IPS-18c (cell line): ENCODE results near the gene MCM9.

Experiments
- H3K4me3 ChIP-seq: 2 replicates; pipeline ENCODE4 v1.7.0; 2013; ENCODE audit warnings: low read depth, mild to moderate bottlenecking, low read length, moderate library complexity; ENCODE audit not compliant: insufficient read depth
- H3K9me3 ChIP-seq: one replicate; pipeline ENCODE4 v1.6.1; 2013; ENCODE audit warnings: mild to moderate bottlenecking, low read length, moderate library complexity; ENCODE audit not compliant: control insufficient read depth, insufficient read depth

MCM9 gene

GRCh38 chr6:118934461-118935330, at the start of gene MCM9:
Gene MCM9 (minus strand): TSS chr6:118935159. CDS start chr6:118931723, 3,436 bp downstream.
- Histone ChIP-seq H3K4me3 (peak within 1 kb of the TSS; percentile 91), H3K9me3 (no peaks in the 10 kb centered on the region)

- H3K4me3 ChIP-seq: no peak overlapping the region
- H3K9me3 ChIP-seq: no peaks in the 10 kb centered on the region
Measured at GRCh38 chr6:118984342-118984741, 49.4 kb upstream of the MCM9 start.

- Histone ChIP-seq H3K9me3 (no peaks in the 10 kb centered on the region), H3K4me3 (no peak overlapping the region)
Measured at GRCh38 chr6:118982575-118982911, 47.6 kb upstream of the MCM9 start.

GRCh38 chr6:118981884-118982574, 47.1 kb upstream of the MCM9 start:
- Histone ChIP-seq H3K9me3 (no peaks in the 10 kb centered on the region), H3K4me3 (no peak overlapping the region)

- Histone ChIP-seq H3K4me3 (no peak overlapping the region), H3K9me3 (no peaks in the 10 kb centered on the region)
Measured at GRCh38 chr6:118980063-118980462, 45.1 kb upstream of the MCM9 start.

GRCh38 chr6:118974790-118975189, 39.8 kb upstream of the MCM9 start:
- no peak overlapping the region for H3K4me3 ChIP-seq
- H3K9me3 ChIP-seq: no peaks in the 10 kb centered on the region

- no peak overlapping the region for H3K4me3 ChIP-seq
- H3K9me3 ChIP-seq: no peaks in the 10 kb centered on the region
Measured at GRCh38 chr6:118971682-118972081, 36.7 kb upstream of the MCM9 start.

GRCh38 chr6:118970866-118971265, 35.9 kb upstream of the MCM9 start:
- Histone ChIP-seq H3K4me3 (no peak overlapping the region), H3K9me3 (no peaks in the 10 kb centered on the region)

GRCh38 chr6:118968416-118968815, 33.5 kb upstream of the MCM9 start:
- Histone ChIP-seq H3K4me3 (no peak overlapping the region), H3K9me3 (no peaks in the 10 kb centered on the region)

- Histone ChIP-seq H3K4me3 (no peak overlapping the region), H3K9me3 (no peaks in the 10 kb centered on the region)
Measured at GRCh38 chr6:118967239-118967638, 32.3 kb upstream of the MCM9 start.

- no peak overlapping the region for H3K4me3 ChIP-seq
- no peaks in the 10 kb centered on the region for H3K9me3 ChIP-seq
Measured at GRCh38 chr6:118965843-118966370, 30.9 kb upstream of the MCM9 start.

GRCh38 chr6:118965371-118965770, 30.4 kb upstream of the MCM9 start:
- H3K4me3 ChIP-seq: no peak overlapping the region
- H3K9me3 ChIP-seq: no peaks in the 10 kb centered on the region

GRCh38 chr6:118963003-118963402, 28.0 kb upstream of the MCM9 start:
- no peak overlapping the region for H3K4me3 ChIP-seq
- H3K9me3 ChIP-seq: no peaks in the 10 kb centered on the region

- Histone ChIP-seq H3K9me3 (no peaks in the 10 kb centered on the region), H3K4me3 (no peak overlapping the region)
Measured at GRCh38 chr6:118959903-118960302, 24.9 kb upstream of the MCM9 start.

- H3K4me3 ChIP-seq: no peak overlapping the region
- H3K9me3 ChIP-seq: no peaks in the 10 kb centered on the region
Measured at GRCh38 chr6:118953391-118953790, 18.4 kb upstream of the MCM9 start.

- H3K9me3 ChIP-seq: no peaks in the 10 kb centered on the region
- no peak overlapping the region for H3K4me3 ChIP-seq
Measured at GRCh38 chr6:118952683-118953082, 17.7 kb upstream of the MCM9 start.

GRCh38 chr6:118945217-118945616, 10.3 kb upstream of the MCM9 start:
- Histone ChIP-seq H3K9me3 (peaks cover 5% of the 10 kb centered on the region), H3K4me3 (no peak overlapping the region)

GRCh38 chr6:118940770-118941169, 5.8 kb upstream of the MCM9 start:
- peaks cover 3% of the 10 kb centered on the region for H3K9me3 ChIP-seq
- no peak overlapping the region for H3K4me3 ChIP-seq
